ENCODE measurements around the gene CEMP1.

The CEMP1 gene

DNA sequence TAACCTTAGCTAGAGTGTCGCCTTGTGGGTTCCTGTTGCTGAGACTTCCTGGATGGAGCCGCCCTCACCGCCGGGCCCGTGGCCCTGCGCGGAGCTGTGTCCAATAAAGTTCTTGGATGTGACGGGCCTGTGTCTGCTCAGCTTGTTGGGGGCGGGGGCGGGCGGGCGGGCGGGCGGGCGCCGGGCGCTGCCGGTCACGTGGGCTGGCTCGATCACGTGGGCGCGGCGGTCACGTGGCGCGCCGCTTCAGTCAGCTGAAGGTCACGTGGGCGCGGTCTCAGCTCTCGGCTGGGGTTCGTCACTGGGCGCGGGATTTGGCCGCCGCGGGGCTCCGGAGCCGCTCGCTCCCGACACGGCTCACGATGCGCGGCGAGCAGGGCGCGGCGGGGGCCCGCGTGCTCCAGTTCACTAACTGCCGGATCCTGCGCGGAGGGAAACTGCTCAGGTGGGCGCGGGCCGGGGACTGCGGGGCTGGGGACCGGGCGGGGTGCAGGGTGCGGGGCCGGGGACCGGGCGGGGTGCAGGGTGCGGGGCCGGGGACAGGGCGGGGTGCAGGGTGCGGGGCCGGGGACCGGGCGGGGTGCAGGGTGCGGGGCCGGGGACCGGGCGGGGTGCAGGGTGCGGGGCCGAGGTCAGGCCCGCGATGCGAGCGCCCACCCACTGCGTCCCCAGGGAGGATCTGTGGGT is 11.0 kb downstream of the CEMP1 start, which contains the start of gene AMDHD2:
AMDHD2 (plus strand) TSS at position 275 of the 687 bp plus-strand sequence; CDS start at position 363, 88 bp downstream.
- Histone ChIP-seq H3K9ac (ENCODE audit: low read length) (peak within 1 kb of the TSS; percentile 85), H4K8ac (ENCODE audit: low read depth, low read length) (no peak within 1 kb of the TSS), H3K56ac (ENCODE audit: low read length) (peak within 1 kb of the TSS; percentile 85), H3K23ac (ENCODE audit: low read length) (no peak within 1 kb of the TSS), H3K27me3 (ENCODE audit: insufficient read depth, low read length, poor library complexity) (no peaks in the 10 kb centered on the region), H3K27ac (ENCODE audit: low read depth, low read length) (no peak within 1 kb of the TSS), H3K79me2 (ENCODE audit: control insufficient read depth, insufficient read depth, low read length) (peaks cover 40% of the 10 kb centered on the region), H3K79me1 (ENCODE audit: low read length) (peaks cover 13% of the 10 kb centered on the region), H3K36me3 (ENCODE audit: control insufficient read depth, insufficient read depth, low read length) (no peaks in the 10 kb centered on the region), H3K4me2 (ENCODE audit: low read length) (peak within 1 kb of the TSS; percentile 81), H3K18ac (ENCODE audit: low read length) (no peak within 1 kb of the TSS), H3K4me3 (ENCODE audit: low read length) (peak within 1 kb of the TSS; percentile 65), H3K4me1 (ENCODE audit: control insufficient read depth, low read depth, low read length) (no peaks in the 10 kb centered on the region), H2BK15ac (replicated peaks; ENCODE audit: low read depth) (no peak within 1 kb of the TSS), H2AK5ac (ENCODE audit: low read length) (no peak within 1 kb of the TSS), H2BK5ac (ENCODE audit: low read length) (no peak within 1 kb of the TSS), H3K4ac (ENCODE audit: low read depth, low read length) (peak within 1 kb of the TSS; percentile 56), H2BK120ac (ENCODE audit: low read depth, low read length) (no peak within 1 kb of the TSS), H4K5ac (ENCODE audit: low read length) (no peak within 1 kb of the TSS)
- peak; percentile 93 for DNase-seq
- no CpG with 5 or more reads among the region's 83 CpGs for WGBS (ENCODE audit: extremely low coverage, insufficient coverage, low lambda C conversion rate)

DNA sequence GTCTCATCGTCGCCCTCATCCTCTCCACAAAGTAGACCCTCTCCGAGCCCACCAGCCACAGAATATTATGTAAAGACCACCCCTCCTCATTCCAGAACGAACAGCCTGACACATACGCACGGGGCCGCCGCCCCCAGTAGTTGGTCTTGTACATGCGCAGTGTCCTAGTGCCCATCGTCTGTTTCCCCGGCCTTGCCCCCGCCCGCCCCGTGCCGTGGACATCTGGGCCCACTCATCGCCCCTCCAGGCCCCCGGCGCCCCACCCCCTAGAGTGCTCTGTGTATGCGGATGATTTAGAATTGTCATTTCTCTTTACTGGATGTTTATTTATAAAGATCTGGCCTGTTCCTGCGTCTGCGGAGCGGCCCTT is 11.5 kb downstream of the CEMP1 start:
- H4K8ac ChIP-seq (ENCODE audit: low read depth, low read length), result no peak overlapping the region
- WGBS (ENCODE audit: extremely low coverage, insufficient coverage, low lambda C conversion rate), result no CpG with 5 or more reads among the region's 22 CpGs
- no peak overlapping the region for H3K23ac ChIP-seq (ENCODE audit: low read length)
- no peak overlapping the region for H3K18ac ChIP-seq (ENCODE audit: low read length)
- no peak overlapping the region for H3K9ac ChIP-seq (ENCODE audit: low read length)
- peaks cover 46% of the 10 kb centered on the region for H3K79me2 ChIP-seq (ENCODE audit: control insufficient read depth, insufficient read depth, low read length)
- no peak overlapping the region for H4K5ac ChIP-seq (ENCODE audit: low read length)
- H3K27me3 ChIP-seq (ENCODE audit: insufficient read depth, low read length, poor library complexity), result no peaks in the 10 kb centered on the region
- no peaks in the 10 kb centered on the region for H3K4me1 ChIP-seq (ENCODE audit: control insufficient read depth, low read depth, low read length)
- H3K36me3 ChIP-seq (ENCODE audit: control insufficient read depth, insufficient read depth, low read length), result no peaks in the 10 kb centered on the region
- no peak overlapping the region for H3K4me2 ChIP-seq (ENCODE audit: low read length)
- H3K27ac ChIP-seq (ENCODE audit: low read depth, low read length), result no peak overlapping the region
- H3K79me1 ChIP-seq (ENCODE audit: low read length), result peaks cover 19% of the 10 kb centered on the region
- no peak overlapping the region for H2BK5ac ChIP-seq (ENCODE audit: low read length)
- H2BK15ac ChIP-seq (replicated peaks; ENCODE audit: low read depth), result no peak overlapping the region
- H2AK5ac ChIP-seq (ENCODE audit: low read length), result no peak overlapping the region
- no peak overlapping the region for H2BK120ac ChIP-seq (ENCODE audit: low read depth, low read length)
- no peak overlapping the region for H3K4ac ChIP-seq (ENCODE audit: low read depth, low read length)
- no peak overlapping the region for H3K56ac ChIP-seq (ENCODE audit: low read length)
- no peak overlapping the region for H3K4me3 ChIP-seq (ENCODE audit: low read length)
- no peak for DNase-seq

DNA sequence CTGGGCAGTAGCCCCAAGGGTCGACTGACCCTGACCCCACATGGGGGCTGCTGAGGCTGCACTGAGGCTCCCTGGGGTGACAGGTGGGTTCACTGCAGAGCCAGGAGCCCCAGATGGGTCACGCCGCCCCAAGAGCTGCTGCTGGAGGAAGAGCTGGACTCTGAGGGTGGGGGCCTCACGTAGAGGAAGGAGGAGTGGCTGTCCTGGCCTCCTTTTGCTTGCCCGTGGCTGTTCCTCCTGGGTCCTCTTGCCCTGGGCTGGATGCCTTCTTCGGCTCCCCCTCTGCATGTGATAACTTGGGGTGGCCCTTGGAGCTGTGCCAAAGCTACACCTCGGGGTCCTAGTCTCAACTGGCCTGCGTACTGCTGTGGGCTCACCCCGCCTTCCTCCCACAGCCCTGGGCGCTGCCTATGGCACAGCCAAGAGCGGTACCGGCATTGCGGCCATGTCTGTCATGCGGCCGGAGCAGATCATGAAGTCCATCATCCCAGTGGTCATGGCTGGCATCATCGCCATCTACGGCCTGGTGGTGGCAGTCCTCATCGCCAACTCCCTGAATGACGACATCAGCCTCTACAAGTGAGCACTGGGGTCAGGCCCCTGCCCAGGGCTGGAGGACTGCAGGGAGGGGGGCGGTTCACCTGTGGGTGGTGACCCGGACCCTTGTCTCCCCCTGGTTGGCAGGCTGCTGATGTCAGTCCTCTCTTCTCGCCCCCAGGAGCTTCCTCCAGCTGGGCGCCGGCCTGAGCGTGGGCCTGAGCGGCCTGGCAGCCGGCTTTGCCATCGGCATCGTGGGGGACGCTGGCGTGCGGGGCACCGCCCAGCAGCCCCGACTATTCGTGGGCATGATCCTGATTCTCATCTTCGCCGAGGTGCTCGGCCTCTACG is 12.1 kb downstream of the CEMP1 start:
- no peak for DNase-seq
- Histone ChIP-seq H3K27ac (ENCODE audit: low read depth, low read length) (no peak overlapping the region), H4K5ac (ENCODE audit: low read length) (no peak overlapping the region), H3K36me3 (ENCODE audit: control insufficient read depth, insufficient read depth, low read length) (no peaks in the 10 kb centered on the region), H3K4ac (ENCODE audit: low read depth, low read length) (no peak overlapping the region), H2BK15ac (replicated peaks; ENCODE audit: low read depth) (no peak overlapping the region), H3K79me1 (ENCODE audit: low read length) (peaks cover 19% of the 10 kb centered on the region), H3K79me2 (ENCODE audit: control insufficient read depth, insufficient read depth, low read length) (peaks cover 51% of the 10 kb centered on the region), H3K9ac (ENCODE audit: low read length) (no peak overlapping the region), H3K4me3 (ENCODE audit: low read length) (no peak overlapping the region), H3K23ac (ENCODE audit: low read length) (no peak overlapping the region), H3K27me3 (ENCODE audit: insufficient read depth, low read length, poor library complexity) (no peaks in the 10 kb centered on the region), H2AK5ac (ENCODE audit: low read length) (no peak overlapping the region), H2BK5ac (ENCODE audit: low read length) (no peak overlapping the region), H4K8ac (ENCODE audit: low read depth, low read length) (no peak overlapping the region), H3K56ac (ENCODE audit: low read length) (no peak overlapping the region), H2BK120ac (ENCODE audit: low read depth, low read length) (no peak overlapping the region), H3K4me2 (ENCODE audit: low read length) (no peak overlapping the region), H3K4me1 (ENCODE audit: control insufficient read depth, low read depth, low read length) (no peaks in the 10 kb centered on the region), H3K18ac (ENCODE audit: low read length) (no peak overlapping the region)
- no CpG with 5 or more reads among the region's 39 CpGs for WGBS (ENCODE audit: extremely low coverage, insufficient coverage, low lambda C conversion rate)

DNA sequence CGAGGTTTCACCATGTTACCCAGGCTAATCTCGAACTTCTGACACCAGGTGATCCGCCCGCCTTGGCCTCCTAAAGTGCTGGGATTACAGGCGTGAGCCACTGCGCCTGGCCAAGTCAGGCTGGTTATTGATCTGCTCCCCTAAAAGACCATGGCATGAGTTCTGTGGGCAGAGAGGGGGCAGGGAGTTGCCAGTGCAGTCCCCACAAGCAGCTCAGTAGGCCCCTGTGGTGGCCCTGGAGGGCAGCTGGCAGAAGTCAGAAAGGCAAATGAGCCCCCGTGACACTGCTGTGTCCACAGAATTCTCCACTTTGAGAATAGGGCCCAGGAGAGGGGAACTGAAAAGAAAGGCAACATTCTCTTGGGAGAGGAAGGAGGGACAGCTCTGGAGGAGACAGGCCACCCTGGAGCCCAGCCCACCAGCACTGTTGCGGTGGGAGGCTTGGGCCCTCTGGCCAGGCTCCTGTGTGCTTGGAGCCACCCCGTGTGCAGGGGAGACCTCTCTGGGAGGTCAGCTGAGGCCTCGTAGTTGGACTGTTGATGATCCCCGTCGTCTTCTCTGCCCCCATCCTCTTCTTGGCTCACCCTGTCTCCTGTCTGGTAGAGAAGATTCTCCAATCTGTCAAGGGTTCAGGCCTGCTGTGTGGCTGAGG is 13.1 kb downstream of the CEMP1 start:
- Histone ChIP-seq H3K56ac (ENCODE audit: low read length) (no peak overlapping the region), H2BK5ac (ENCODE audit: low read length) (no peak overlapping the region), H3K79me1 (ENCODE audit: low read length) (peaks cover 19% of the 10 kb centered on the region), H2BK15ac (replicated peaks; ENCODE audit: low read depth) (no peak overlapping the region), H3K4me2 (ENCODE audit: low read length) (no peak overlapping the region), H3K27ac (ENCODE audit: low read depth, low read length) (no peak overlapping the region), H4K8ac (ENCODE audit: low read depth, low read length) (no peak overlapping the region), H3K4me1 (ENCODE audit: control insufficient read depth, low read depth, low read length) (peaks cover 2% of the 10 kb centered on the region), H3K4me3 (ENCODE audit: low read length) (no peak overlapping the region), H4K5ac (ENCODE audit: low read length) (no peak overlapping the region), H3K27me3 (ENCODE audit: insufficient read depth, low read length, poor library complexity) (no peaks in the 10 kb centered on the region), H2BK120ac (ENCODE audit: low read depth, low read length) (no peak overlapping the region), H3K4ac (ENCODE audit: low read depth, low read length) (no peak overlapping the region), H3K36me3 (ENCODE audit: control insufficient read depth, insufficient read depth, low read length) (no peaks in the 10 kb centered on the region), H3K9ac (ENCODE audit: low read length) (no peak overlapping the region), H3K18ac (ENCODE audit: low read length) (no peak overlapping the region), H3K23ac (ENCODE audit: low read length) (no peak overlapping the region), H3K79me2 (ENCODE audit: control insufficient read depth, insufficient read depth, low read length) (peaks cover 53% of the 10 kb centered on the region), H2AK5ac (ENCODE audit: low read length) (no peak overlapping the region)
- no CpG with 5 or more reads among the region's 12 CpGs for WGBS (ENCODE audit: extremely low coverage, insufficient coverage, low lambda C conversion rate)
- DNase-seq, result no peak

DNA sequence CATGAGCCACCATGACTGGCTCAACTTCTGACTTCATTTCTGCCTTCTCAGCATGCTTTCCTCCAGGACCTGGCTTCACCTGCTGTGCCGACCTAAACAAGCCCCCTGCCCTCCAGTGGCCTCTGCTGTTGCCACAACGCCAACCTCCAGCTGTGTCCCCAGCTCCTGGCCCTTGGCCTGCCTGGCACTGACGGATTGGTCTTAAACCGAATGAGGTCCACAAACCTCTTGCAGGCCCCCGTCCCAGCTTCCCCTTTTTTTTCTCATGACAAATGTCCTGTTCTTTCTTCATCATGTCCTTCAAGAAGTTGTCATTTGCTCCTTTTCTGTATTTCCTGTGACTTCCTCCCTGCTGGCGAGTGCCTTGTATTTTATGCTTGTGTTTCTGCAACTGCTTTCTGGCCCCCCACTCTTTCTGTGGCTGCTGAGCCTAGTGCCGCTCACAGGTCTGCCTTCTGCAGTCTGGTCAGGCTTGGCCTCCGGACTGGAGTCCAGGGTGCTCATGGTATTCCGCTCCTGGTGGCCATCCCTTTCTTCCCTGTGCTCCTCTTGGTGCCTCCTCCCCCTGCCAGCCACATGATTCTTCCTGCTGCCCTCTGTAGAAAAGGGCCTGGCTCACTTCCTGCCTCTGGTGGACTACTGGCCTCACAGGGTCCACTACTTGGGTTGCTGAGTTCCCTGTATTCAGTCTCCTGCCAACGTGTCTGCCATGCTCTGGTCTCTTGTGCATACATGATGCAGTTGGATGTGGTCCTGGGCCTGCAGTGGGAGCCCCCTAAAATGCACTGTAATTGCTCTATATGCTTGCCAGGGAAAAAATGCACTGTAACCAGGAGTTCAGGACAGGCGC is 14.6 kb downstream of the CEMP1 start:
- Histone ChIP-seq H4K5ac (ENCODE audit: low read length) (no peak overlapping the region), H3K4ac (ENCODE audit: low read depth, low read length) (no peak overlapping the region), H3K4me2 (ENCODE audit: low read length) (no peak overlapping the region), H2BK5ac (ENCODE audit: low read length) (no peak overlapping the region), H3K27me3 (ENCODE audit: insufficient read depth, low read length, poor library complexity) (no peaks in the 10 kb centered on the region), H2BK15ac (replicated peaks; ENCODE audit: low read depth) (no peak overlapping the region), H3K23ac (ENCODE audit: low read length) (no peak overlapping the region), H3K4me3 (ENCODE audit: low read length) (no peak overlapping the region), H4K8ac (ENCODE audit: low read depth, low read length) (no peak overlapping the region), H2AK5ac (ENCODE audit: low read length) (no peak overlapping the region), H3K18ac (ENCODE audit: low read length) (no peak overlapping the region), H3K79me2 (ENCODE audit: control insufficient read depth, insufficient read depth, low read length) (peaks cover 53% of the 10 kb centered on the region), H3K4me1 (ENCODE audit: control insufficient read depth, low read depth, low read length) (peaks cover 2% of the 10 kb centered on the region), H3K36me3 (ENCODE audit: control insufficient read depth, insufficient read depth, low read length) (no peaks in the 10 kb centered on the region), H3K79me1 (ENCODE audit: low read length) (peaks cover 19% of the 10 kb centered on the region), H3K9ac (ENCODE audit: low read length) (no peak overlapping the region), H3K27ac (ENCODE audit: low read depth, low read length) (no peak overlapping the region), H2BK120ac (ENCODE audit: low read depth, low read length) (no peak overlapping the region), H3K56ac (ENCODE audit: low read length) (no peak overlapping the region)
- no CpG with 5 or more reads among the region's 11 CpGs for WGBS (ENCODE audit: extremely low coverage, insufficient coverage, low lambda C conversion rate)
- DNase-seq, result no peak
